Heart right ventricle (tissue), 16 donors: ENCODE measurements around the gene MICAL2. TPM values are rescaled to one million over a fixed set of nuclear protein-coding genes. Genes with fewer than 3 reads are reported as not detected.

ENCODE experiments used
- ATAC-seq, 8 donors: fragments of 200-7000 bp; cut with Tn5 transposase; one replicate each; pipeline ENCODE4 v1.9.1; 2020; ENCODE audit warnings: mild to moderate bottlenecking in 8 of 8, moderate library complexity in 8 of 8, moderate number of reproducible peaks in 1 of 8
- DNase-seq, 2 donors: peaks; one replicate each; pipeline ENCODE4 v3.0.0-alpha.2; 2020
- H3K27ac ChIP-seq, 10 donors: fragments of 200-600 bp; sonication (generic) in 2 of 10; one replicate each; pipeline versions ENCODE4 v1.5.0 to v1.8.0; 2020 to 2022; ENCODE audit warnings: mild to moderate bottlenecking in 3 of 10
- H3K27me3 ChIP-seq, 7 donors: fragments of 200-600 bp; one replicate each; pipeline ENCODE4 v1.8.0; 2021 to 2022; ENCODE audit warnings: mild to moderate bottlenecking in 2 of 7
- H3K36me3 ChIP-seq, 9 donors: fragments of 200-600 bp; sonication (generic) in 1 of 9; one replicate each; pipeline versions ENCODE4 v1.5.0 to v1.8.0; 2020 to 2022; ENCODE audit warnings: mild to moderate bottlenecking in 2 of 9
- H3K4me1 ChIP-seq, 9 donors: fragments of 200-600 bp; sonication (generic) in 1 of 9; one replicate each; pipeline versions ENCODE4 v1.5.0 to v1.8.0; 2020 to 2022; ENCODE audit warnings: mild to moderate bottlenecking in 4 of 9
- H3K4me3 ChIP-seq, 10 donors: fragments of 200-600 bp; sonication (generic) in 2 of 10; one replicate each; pipeline versions ENCODE4 v1.5.0 to v1.8.0; 2020 to 2022; ENCODE audit warnings: mild to moderate bottlenecking in 7 of 10, moderate library complexity in 2 of 10
- H3K9me3 ChIP-seq, 11 donors: fragments of 200-600 bp in 10 of 11; sonication (generic) in 2 of 11; one replicate each; pipeline versions ENCODE4 v1.5.0 to v1.8.0; 2013 to 2022; ENCODE audit warnings: mild to moderate bottlenecking in 2 of 11, control low read depth in 1 of 11, moderate library complexity in 1 of 11
- CTCF ChIP-seq, 9 donors: fragments of 200-600 bp; sonication (generic) in 2 of 9; IDR thresholded peaks; one replicate each; pipeline versions ENCODE4 v1.5.0 to v1.8.0; 2021 to 2022; ENCODE audit warnings: antibody characterized with exemption in 9 of 9, mild to moderate bottlenecking in 5 of 9, moderate library complexity in 1 of 9
- WGBS, 2 donors: extraction: QIAGEN DNeasy Blood & Tissue Kit; methylation state at CpG; one replicate each; pipeline ENCODE4 v1.1.7; 2013; ENCODE audit warnings: inconsistent platforms in 1 of 2; 5-methylcytosine and 5-hydroxymethylcytosine counted together
- intact Hi-C, 10 donors: fragments of 100-400 bp; cut with DNase I; formaldehyde crosslinking; loops; one replicate each; pipeline versions ENCODE4 v1.11.1 to v1.14.2; 2022
- polyA plus RNA-seq, 2 donors: library from polyadenylated mRNA; stranded (reverse); fragments of 200-250 nt; gene quantifications; one replicate each; pipeline ENCODE4 v1.2.3, GENCODE V29; 2013
- total RNA-seq, 10 donors: library from RNA; stranded (reverse); fragmentation: NEBNext Ultra II Directional in 3 of 10; extraction: Animal tissue kit (Norgen Biotek cat#: 25700) in 3 of 10; gene quantifications; one replicate each; pipeline versions ENCODE4 v1.2.1 to v1.2.4, GENCODE V29; 2021 to 2023
- donor health status: Arrhythmogenic right ventricular cardiomyopathy.
- donor health status: ischemic (EF 13 %, LVEDD 7.1; RV severe dilation, severe dysfunction).
- donor health status: healthy with polysubstance abuse.
- donor health status: DM: no; HTN: yes; CAD: no.
- donor health status: DM: no; HTN: no; CAD: no.
- donor health status: ischemic (EF 25% LVEDD 6.9; RV normal size, moderate dysfunction).
- donor health status: ischemic (EF 25% LVEDD 5.7; RV mildly dilated, moderate dysfunction).
- donor health status: healthy.
- donor health status: DM: yes; HTN: yes; CAD: no.
- donor health status: Ischemic cardiomyopathy.
- donor health status: ischemic (EF 35%, LVEDD 5.7; RV mildly dilated, moderate dysfunction).
- donor health status: nonischemic (EF 11% LVEDD 7.7; RV severe dilation, severe dysfunction).
- donor health status: DM: yes; HTN: yes; CAD: no.
- donor health status: PGD.
- donor health status: ischemic (EF 29% LVEDD 5.4; RV normal size, mild dysfunction).
- donor health status: nonischemic (EF 23%, LVEDD 6.1; RV moderate dilation, normal function).

The MICAL2 gene
- total and polyA plus RNA-seq, 12 donors, result 32.5 to 95.7 (median 70.5) TPM

- peak overlapping the region in 8 of 10 donors; percentile 10 to 88 (median 58) for H3K27ac ChIP-seq
These were observed 68.6 kb downstream of the MICAL2 start for GRCh38 chr11:12179019-12179418.

GRCh38 chr11:12179531-12179930 lies 69.1 kb downstream of the MICAL2 start:
- intact Hi-C loops, result no loop called here
- no peaks in the 10 kb centered on the region for H3K27me3 ChIP-seq
- WGBS, 2 donors, result 21 to 39% methylated on average over 4 of the region's 4 CpGs
- DNase-seq (no peak), ATAC-seq (peak; percentile 20 to 67 (median 53))
- peaks cover 0 to 9% (median 0%) of the 10 kb centered on the region in 9 donors for H3K36me3 ChIP-seq
- no peak overlapping the region for H3K4me3 ChIP-seq
- H3K27ac ChIP-seq, result peak overlapping the region in 9 of 10 donors; percentile 10 to 88 (median 52)
- peaks cover 21 to 81% (median 58%) of the 10 kb centered on the region in 9 donors for H3K4me1 ChIP-seq
- H3K9me3 ChIP-seq, result no peaks in the 10 kb centered on the region
- TF ChIP-seq CTCF (IDR thresholded peaks at IDR 0.05), result no peak

More at GRCh38 chr11:12179019-12179418, 68.6 kb downstream of the MICAL2 start:
- Histone ChIP-seq H3K4me1 (peaks cover 18 to 77% (median 53%) of the 10 kb centered on the region in 9 donors), H3K9me3 (no peaks in the 10 kb centered on the region), H3K4me3 (no peak overlapping the region), H3K27me3 (no peaks in the 10 kb centered on the region), H3K36me3 (peaks cover 0 to 9% (median 0%) of the 10 kb centered on the region in 9 donors)
- ATAC-seq (peak in 3 of 8 donors; percentile 16 to 42 (median 41)), DNase-seq (no peak)
- no peak for TF ChIP-seq CTCF (IDR thresholded peaks at IDR 0.05)
- 65 to 70% methylated on average over 5 of the region's 5 CpGs for WGBS, 2 donors
- intact Hi-C loops, result no loop called here

- Histone ChIP-seq H3K36me3 (peaks cover 0 to 9% (median 0%) of the 10 kb centered on the region in 9 donors), H3K4me1 (peaks cover 21 to 82% (median 58%) of the 10 kb centered on the region in 9 donors), H3K27me3 (no peaks in the 10 kb centered on the region), H3K9me3 (no peaks in the 10 kb centered on the region), H3K27ac (peak overlapping the region in 7 of 10 donors; percentile 26 to 88 (median 78)), H3K4me3 (no peak overlapping the region)
- ATAC-seq (no peak), DNase-seq (no peak)
- intact Hi-C loops, result loop anchor here in 1 of 10 donors (10.0 kb wide), 1 partner anchor 54 kb away; no protein-coding TSS in a partner anchor
- no peak for TF ChIP-seq CTCF (IDR thresholded peaks at IDR 0.05)
- WGBS, 2 donors, result 67 to 79% methylated on average over 8 of the region's 8 CpGs
These were observed 70.1 kb downstream of the MICAL2 start for GRCh38 chr11:12180257-12181205.

GRCh38 chr11:12182302-12182675 lies 71.9 kb downstream of the MICAL2 start:
- DNase-seq (no peak), ATAC-seq (peak in 1 of 8 donors; percentile 0)
- TF ChIP-seq CTCF (IDR thresholded peaks at IDR 0.05), result no peak
- Histone ChIP-seq H3K9me3 (no peaks in the 10 kb centered on the region), H3K4me3 (no peak overlapping the region), H3K27ac (peak overlapping the region in 9 of 10 donors; percentile 66 to 88 (median 78)), H3K4me1 (peaks cover 21 to 96% (median 75%) of the 10 kb centered on the region in 9 donors), H3K27me3 (no peaks in the 10 kb centered on the region), H3K36me3 (no peaks in the 10 kb centered on the region)
- WGBS, 2 donors, result 30 to 40% methylated on average over 8 of the region's 8 CpGs
- intact Hi-C loops, result loop anchor here in 1 of 10 donors (10.0 kb wide), 1 partner anchor 53 kb away; no protein-coding TSS in a partner anchor
